Brain microvascular endothelial cell (primary cell): ENCODE results near the gene PCDH15.

ENCODE experiments used
- DNase-seq: peaks from one replicate; pipeline ENCODE4 v3.0.0-alpha.2; 2020
- H3K27ac ChIP-seq: fragments of 250-450 bp; sonication (Bioruptor Pico); 2 replicates; pipeline ENCODE4 v1.5.1; 2020; ENCODE audit warnings: mild to moderate bottlenecking, moderate library complexity
- H3K27me3 ChIP-seq: fragments of 250-450 bp; sonication (Bioruptor Pico); replicated peaks from 2 replicates; pipeline ENCODE4 v1.5.1; 2020; ENCODE audit warnings: mild to moderate bottlenecking
- H3K36me3 ChIP-seq: fragments of 250-450 bp; sonication (Bioruptor Pico); replicated peaks from 2 replicates; pipeline ENCODE4 v1.5.1; 2020; ENCODE audit warnings: mild to moderate bottlenecking
- H3K4me3 ChIP-seq: 2 replicates; pipeline ENCODE4 v1.5.1; 2011; ENCODE audit warnings: low read depth, mild to moderate bottlenecking, control low read depth, low read length, moderate library complexity
- CTCF ChIP-seq: IDR thresholded peaks from 2 replicates; pipeline ENCODE4 v1.5.1; 2011; ENCODE audit warnings: low read depth, mild to moderate bottlenecking, moderate library complexity, low read length, control low read depth, inconsistent platforms; ENCODE audit errors: missing control alignments
- in situ Hi-C: cut with HindIII; loops from 2 replicates; pipeline ENCODE4 v1.10.0; 2017; ENCODE audit warnings: low sequenced_read_pairs, low pct_ligation_motif_present

Gene PCDH15

GRCh38 chr10:54010337-54010933, 790.6 kb downstream of the PCDH15 start:
- H3K27ac ChIP-seq: no peak overlapping the region
- H3K36me3 ChIP-seq: no peaks in the 10 kb centered on the region
- in situ Hi-C loops: no loop called here
- no peak overlapping the region for H3K4me3 ChIP-seq
- no peak for TF ChIP-seq CTCF
- no peaks in the 10 kb centered on the region for H3K27me3 ChIP-seq
- DNase-seq: no peak

- no peak for DNase-seq
- no peak for TF ChIP-seq CTCF
Measured at GRCh38 chr10:54009672-54010071, 791.4 kb downstream of the PCDH15 start.

GRCh38 chr10:54002077-54002476, 799.0 kb downstream of the PCDH15 start:
- in situ Hi-C loops: no loop called here
- no peak for TF ChIP-seq CTCF
- DNase-seq: no peak
- H3K36me3 ChIP-seq: no peaks in the 10 kb centered on the region
- H3K27ac ChIP-seq: no peak overlapping the region
- no peaks in the 10 kb centered on the region for H3K27me3 ChIP-seq
- H3K4me3 ChIP-seq: no peak overlapping the region

More at GRCh38 chr10:54009672-54010071, 791.4 kb downstream of the PCDH15 start:
- Histone ChIP-seq H3K27ac (no peak overlapping the region), H3K4me3 (no peak overlapping the region), H3K36me3 (no peaks in the 10 kb centered on the region), H3K27me3 (no peaks in the 10 kb centered on the region)
- in situ Hi-C loops: no loop called here

- H3K4me3 ChIP-seq: no peak overlapping the region
- H3K27ac ChIP-seq: no peak overlapping the region
- no peak for DNase-seq
- H3K36me3 ChIP-seq: no peaks in the 10 kb centered on the region
- no peak for TF ChIP-seq CTCF
- no peaks in the 10 kb centered on the region for H3K27me3 ChIP-seq
- in situ Hi-C loops: no loop called here
Measured at GRCh38 chr10:53997953-53998352, 803.1 kb downstream of the PCDH15 start.

- H3K4me3 ChIP-seq: no peak overlapping the region
- H3K27ac ChIP-seq: no peak overlapping the region
- no peak for TF ChIP-seq CTCF
- DNase-seq: no peak
- no peaks in the 10 kb centered on the region for H3K36me3 ChIP-seq
- in situ Hi-C loops: no loop called here
- H3K27me3 ChIP-seq: no peaks in the 10 kb centered on the region
Measured at GRCh38 chr10:53990799-53991238, 810.2 kb downstream of the PCDH15 start.

GRCh38 chr10:53983431-53983830, 817.6 kb downstream of the PCDH15 start:
- Histone ChIP-seq H3K27me3 (no peaks in the 10 kb centered on the region), H3K27ac (no peak overlapping the region), H3K4me3 (no peak overlapping the region), H3K36me3 (no peaks in the 10 kb centered on the region)
- in situ Hi-C loops: no loop called here
- no peak for TF ChIP-seq CTCF
- DNase-seq: no peak
